ENCODE measurements around the gene CTNNA2. TPM values are rescaled to one million over a fixed set of nuclear protein-coding genes. Genes with fewer than 3 reads are reported as not detected.

CTNNA2 gene
- total RNA-seq, 4 donors from 2014 or later, result not detected

GRCh38 chr2:80638783-80639182, 1125.9 kb downstream of the CTNNA2 start:
- no peak for TF ChIP-seq CTCF (IDR thresholded peaks at IDR 0.05; ENCODE audit: low read depth)

- no peak for TF ChIP-seq CTCF (IDR thresholded peaks at IDR 0.05; ENCODE audit: low read depth)
Observed at GRCh38 chr2:80642465-80642864, 1129.6 kb downstream of the CTNNA2 start.

GRCh38 chr2:80643598-80643997, 1130.7 kb downstream of the CTNNA2 start:
- TF ChIP-seq CTCF (IDR thresholded peaks at IDR 0.05; ENCODE audit: low read depth), result no peak

GRCh38 chr2:80651435-80651834, 1138.6 kb downstream of the CTNNA2 start:
- no peak for TF ChIP-seq CTCF (IDR thresholded peaks at IDR 0.05; ENCODE audit: low read depth)

- no peak for TF ChIP-seq CTCF (IDR thresholded peaks at IDR 0.05; ENCODE audit: low read depth)
Observed at GRCh38 chr2:80655265-80655664, 1142.4 kb downstream of the CTNNA2 start.

- TF ChIP-seq CTCF (IDR thresholded peaks at IDR 0.05; ENCODE audit: low read depth), result no peak
Observed at GRCh38 chr2:80670763-80671162, 1157.9 kb downstream of the CTNNA2 start.

GRCh38 chr2:80687524-80687923, 1174.7 kb downstream of the CTNNA2 start:
- no peak for TF ChIP-seq CTCF (IDR thresholded peaks at IDR 0.05; ENCODE audit: low read depth)

Data from subcutaneous adipose tissue (tissue), 4 donors.